A673 (cell line): ENCODE data around the gene CPA1.

ENCODE experiments used
- CTCF ChIP-seq: fragments of 300-800, 200-600 bp; sonication (generic); conservative IDR thresholded peaks from 2 replicates; pipeline ENCODE4 v1.5.1; 2017; ENCODE audit warnings: low read depth, mild to moderate bottlenecking, antibody characterized with exemption, low read length, moderate library complexity, mixed read lengths
- EZH2 ChIP-seq: fragments of 200-600 bp; sonication (generic); IDR thresholded peaks from 2 replicates; pipeline ENCODE4 v1.6.1; 2017; ENCODE audit warnings: borderline replicate concordance, low read depth, mild to moderate bottlenecking, mixed read lengths, antibody characterized with exemption, low read length; ENCODE audit not compliant: poor library complexity, severe bottlenecking

- TF ChIP-seq CTCF, result no peak
- no peak for TF ChIP-seq EZH2
Observed at GRCh38 chr7:130395421-130395820, 15.1 kb downstream of the CPA1 start.
